ENCODE data around the gene IGDCC3. TPM values are rescaled to one million over a fixed set of nuclear protein-coding genes. Genes with fewer than 3 reads are reported as not detected.

The IGDCC3 gene
- total and polyA plus RNA-seq, 3 donors from 2014 or later = 5.8 to 6.5 (median 6.5) TPM

DNA sequence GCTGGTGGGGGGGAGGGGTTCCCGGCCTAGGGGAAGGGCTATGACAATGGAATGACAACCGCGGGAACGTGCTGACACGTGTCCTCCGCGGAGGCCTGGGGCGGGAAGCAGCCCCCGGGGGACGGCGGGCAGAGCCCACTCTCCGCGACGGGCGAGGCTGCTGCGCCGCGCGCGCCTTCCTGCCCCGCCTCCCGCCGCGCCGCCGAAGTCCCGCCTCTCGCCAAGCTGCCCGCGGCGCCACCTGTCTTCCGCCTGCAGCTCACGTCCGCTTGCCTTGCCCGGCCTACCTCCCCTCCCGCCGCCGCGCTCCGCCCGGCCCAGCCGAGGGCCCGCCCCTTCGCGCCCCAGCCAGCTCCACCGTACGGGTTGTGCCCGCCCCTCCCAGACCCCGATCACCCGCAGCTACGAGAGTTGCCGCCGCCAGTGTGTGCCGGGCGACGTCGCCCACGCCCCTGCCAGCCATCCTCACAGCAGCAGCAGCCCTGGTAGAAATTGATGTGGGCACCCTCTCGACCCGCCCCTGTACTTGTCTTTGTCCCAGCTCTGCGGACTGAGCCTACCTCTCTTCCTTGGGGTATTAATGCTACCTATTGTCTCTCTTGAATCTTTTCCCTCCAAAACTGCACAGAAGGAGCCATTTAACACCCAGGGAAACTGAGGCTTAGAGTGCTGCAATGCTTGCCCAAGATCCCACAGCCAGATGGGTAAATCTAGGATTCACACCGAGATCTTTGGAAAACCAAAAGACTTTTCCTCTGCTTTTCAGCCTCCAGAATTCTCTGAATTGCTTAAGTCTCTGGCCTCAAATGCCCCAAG lies 90.9 kb downstream of the IGDCC3 start, which contains the start of gene PARP16:
Gene PARP16 (minus strand): TSS at position 180 of the 816 bp plus-strand sequence. CDS start 457 bp downstream, outside the sequence.
- H3K27me3 ChIP-seq = no peaks in the 10 kb centered on the region
- H3K4me1 ChIP-seq = peaks cover 4% of the 10 kb centered on the region
- no peaks in the 10 kb centered on the region for H3K9me3 ChIP-seq
- H3K4me3 ChIP-seq = peak within 1 kb of the TSS; percentile 81 to 83
- TF ChIP-seq POLR2A (IDR thresholded peaks at IDR 0.05) = no peak
- TF ChIP-seq, protein P1, sequence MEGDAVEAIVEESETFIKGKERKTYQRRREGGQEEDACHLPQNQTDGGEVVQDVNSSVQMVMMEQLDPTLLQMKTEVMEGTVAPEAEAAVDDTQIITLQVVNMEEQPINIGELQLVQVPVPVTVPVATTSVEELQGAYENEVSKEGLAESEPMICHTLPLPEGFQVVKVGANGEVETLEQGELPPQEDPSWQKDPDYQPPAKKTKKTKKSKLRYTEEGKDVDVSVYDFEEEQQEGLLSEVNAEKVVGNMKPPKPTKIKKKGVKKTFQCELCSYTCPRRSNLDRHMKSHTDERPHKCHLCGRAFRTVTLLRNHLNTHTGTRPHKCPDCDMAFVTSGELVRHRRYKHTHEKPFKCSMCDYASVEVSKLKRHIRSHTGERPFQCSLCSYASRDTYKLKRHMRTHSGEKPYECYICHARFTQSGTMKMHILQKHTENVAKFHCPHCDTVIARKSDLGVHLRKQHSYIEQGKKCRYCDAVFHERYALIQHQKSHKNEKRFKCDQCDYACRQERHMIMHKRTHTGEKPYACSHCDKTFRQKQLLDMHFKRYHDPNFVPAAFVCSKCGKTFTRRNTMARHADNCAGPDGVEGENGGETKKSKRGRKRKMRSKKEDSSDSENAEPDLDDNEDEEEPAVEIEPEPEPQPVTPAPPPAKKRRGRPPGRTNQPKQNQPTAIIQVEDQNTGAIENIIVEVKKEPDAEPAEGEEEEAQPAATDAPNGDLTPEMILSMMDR (IDR thresholded peaks at IDR 0.05) = peak; percentile 27 to 63 (median 34)
- intact Hi-C loops (cut with DNase I; ENCODE audit: low total_unique reads) = no loop called here
- no peaks in the 10 kb centered on the region for H3K36me3 ChIP-seq (ENCODE audit: low read depth, missing control alignments)
- WGBS, 2 donors = 3 to 6% methylated on average over 22 to 62 of the region's 62 CpGs
- H3K27ac ChIP-seq = peak within 1 kb of the TSS; percentile 86 to 87
- DNase-seq = peak; percentile 93

DNA sequence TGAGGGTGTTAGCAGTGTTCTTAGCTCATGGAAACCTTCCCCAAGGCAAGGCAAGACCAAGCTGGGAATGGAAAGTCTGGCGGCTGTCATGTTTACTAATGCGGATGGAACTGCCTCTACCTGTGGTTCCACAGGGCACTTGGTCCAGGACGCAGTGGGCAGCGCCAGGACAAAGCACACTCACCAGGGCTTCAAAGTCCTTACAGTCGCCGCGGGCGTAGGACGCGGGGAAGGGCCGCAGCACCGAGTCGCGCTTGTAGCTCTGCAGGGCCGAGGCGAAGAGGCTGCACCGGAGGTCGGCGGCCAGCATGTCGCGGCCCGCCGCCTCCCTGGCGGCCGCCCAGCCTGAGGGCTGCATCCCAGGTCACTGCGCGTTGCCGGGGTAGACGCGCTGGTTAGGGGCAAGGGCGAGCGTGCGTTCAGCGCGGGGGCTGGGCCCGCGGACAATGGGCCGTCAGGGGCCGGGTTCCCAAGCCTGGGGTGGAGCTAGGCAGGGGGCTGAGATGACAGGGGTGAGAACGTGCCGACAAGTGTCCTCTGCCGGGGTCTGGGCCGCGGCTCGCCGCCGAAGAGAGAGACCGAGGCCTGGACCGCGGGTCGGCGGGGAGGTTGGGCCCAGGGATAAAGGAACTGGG lies 91.6 kb downstream of the IGDCC3 start:
- TF ChIP-seq, protein P1 (IDR thresholded peaks at IDR 0.05) = no peak
- no peak for TF ChIP-seq POLR2A (IDR thresholded peaks at IDR 0.05)
- intact Hi-C loops (cut with DNase I; ENCODE audit: low total_unique reads) = no loop called here
- Histone ChIP-seq H3K36me3 (ENCODE audit: low read depth, missing control alignments) (no peaks in the 10 kb centered on the region), H3K27me3 (no peaks in the 10 kb centered on the region), H3K9me3 (no peaks in the 10 kb centered on the region), H3K4me3 (peak overlapping the region; percentile 81 to 83), H3K27ac (peak overlapping the region; percentile 86 to 87), H3K4me1 (peaks cover 4% of the 10 kb centered on the region)
- 0 to 1% methylated on average over 14 to 51 of the region's 52 CpGs for WGBS, 2 donors
- DNase-seq = peak; percentile 40

DNA sequence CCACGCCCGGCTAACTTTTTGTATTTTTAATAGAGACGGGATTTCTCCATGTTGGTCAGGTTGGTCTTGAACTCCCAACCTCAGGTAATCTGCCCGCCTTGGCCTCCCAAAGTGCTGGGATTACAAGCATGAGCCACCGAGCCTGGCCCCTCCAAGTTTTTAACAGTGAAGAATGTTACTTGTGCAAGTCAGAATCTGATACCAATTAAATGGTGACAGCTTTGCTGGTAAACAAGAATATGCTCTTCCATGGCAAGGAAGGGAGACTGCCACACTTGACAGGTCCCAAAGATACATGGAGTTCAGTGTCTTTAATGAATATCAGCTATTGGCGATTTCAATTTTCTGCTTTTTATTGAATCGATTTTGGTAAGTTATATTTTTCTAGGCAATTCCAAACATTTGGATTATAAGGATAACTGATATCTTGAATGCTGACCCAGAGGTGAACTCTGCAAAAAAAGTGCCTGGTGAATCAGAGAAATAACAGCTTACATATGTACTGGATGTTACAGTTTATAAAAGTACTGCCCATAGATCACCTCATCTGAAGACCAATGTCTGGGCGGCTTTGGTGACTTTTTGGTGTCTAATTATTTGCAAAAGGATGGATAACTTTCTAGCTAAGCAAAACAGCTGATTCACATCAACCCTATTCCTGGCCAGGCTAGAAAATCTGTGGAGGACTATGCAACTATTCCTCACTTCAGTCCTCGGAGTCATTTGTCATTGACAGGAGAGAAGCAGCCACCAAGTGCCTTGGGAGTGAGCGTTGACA lies 92.3 kb downstream of the IGDCC3 start:
- H3K4me3 ChIP-seq = peak overlapping the region; percentile 81 to 83
- no peaks in the 10 kb centered on the region for H3K36me3 ChIP-seq (ENCODE audit: low read depth, missing control alignments)
- no peaks in the 10 kb centered on the region for H3K27me3 ChIP-seq
- no peak for TF ChIP-seq POLR2A (IDR thresholded peaks at IDR 0.05)
- TF ChIP-seq, protein P1 (IDR thresholded peaks at IDR 0.05) = no peak
- H3K9me3 ChIP-seq = no peaks in the 10 kb centered on the region
- peaks cover 4% of the 10 kb centered on the region for H3K4me1 ChIP-seq
- intact Hi-C loops (cut with DNase I; ENCODE audit: low total_unique reads) = no loop called here
- DNase-seq = no peak
- H3K27ac ChIP-seq = peak overlapping the region in 1 of 2 donors; percentile 87
- WGBS, 2 donors = 53 to 63% methylated on average over 10 of the region's 10 CpGs

DNA sequence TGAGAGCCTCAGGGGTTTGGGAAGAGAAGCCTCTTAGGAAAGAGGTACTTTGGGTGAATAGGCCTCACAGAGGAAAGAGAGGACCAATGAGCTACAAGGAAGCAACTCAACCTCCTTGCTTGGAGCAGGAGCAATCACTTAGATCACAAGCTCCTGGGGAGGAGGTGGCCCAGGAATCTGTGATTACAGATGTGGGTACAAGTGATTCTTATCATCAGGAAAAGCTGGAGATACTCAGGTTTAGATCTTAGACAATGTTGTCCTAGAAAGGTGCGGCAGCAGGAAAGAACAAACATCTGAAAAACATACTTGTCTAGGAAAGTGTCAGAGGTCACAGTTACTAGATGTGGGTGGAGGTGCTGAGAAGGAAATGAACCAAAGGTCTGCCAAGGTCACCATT lies 99.3 kb downstream of the IGDCC3 start:
- 76 to 82% methylated on average over 1 of the region's 1 CpG for WGBS, 2 donors
- Histone ChIP-seq H3K4me3 (no peak overlapping the region), H3K27me3 (no peaks in the 10 kb centered on the region), H3K36me3 (ENCODE audit: low read depth, missing control alignments) (no peaks in the 10 kb centered on the region), H3K4me1 (no peaks in the 10 kb centered on the region), H3K9me3 (no peaks in the 10 kb centered on the region), H3K27ac (no peak overlapping the region)
- intact Hi-C loops (cut with DNase I; ENCODE audit: low total_unique reads) = no loop called here
- TF ChIP-seq, protein P1 (IDR thresholded peaks at IDR 0.05) = no peak
- no peak for TF ChIP-seq POLR2A (IDR thresholded peaks at IDR 0.05)
- no peak for DNase-seq

Small RNA genes within 50 kb of the gene (small RNA-seq; reads per million reads assigned to genes)
- 11,026 to 11,499 reads per million in 2 donors for gene RNU5A-1
- 1,817 to 1,989 reads per million in 2 donors for gene RNU5B-1
- gene SNORA24B = 1.0 to 1.4 reads per million in 2 donors

Other genes starting within 250 kb of the IGDCC3 start
- gene PDCD7, start 244.2 kb downstream of the IGDCC3 start, total RNA-seq = 10 to 100 TPM; 66.8 to 76.1 TPM
- gene PDCD7, start 244.2 kb downstream of the IGDCC3 start, polyA plus RNA-seq (ENCODE audit: insufficient read depth, low read depth, low replicate concordance) = 39.7 TPM
- 10 to 100 TPM; 60.4 to 89.4 TPM for gene CLPX, start 192.7 kb downstream of the IGDCC3 start, total RNA-seq
- 75.8 TPM for gene CLPX, start 192.7 kb downstream of the IGDCC3 start, polyA plus RNA-seq (ENCODE audit: insufficient read depth, low read depth, low replicate concordance)
- 10 to 100 TPM in 1 of 2 donors, 1 to 10 TPM in 1; 8.0 to 27.1 TPM for gene CILP, start 166.5 kb downstream of the IGDCC3 start, total RNA-seq
- gene CILP, start 166.5 kb downstream of the IGDCC3 start, polyA plus RNA-seq (ENCODE audit: insufficient read depth, low read depth, low replicate concordance) = 48.6 TPM
- 10 to 100 TPM; 24.3 to 30.9 TPM for gene PARP16, start 91.1 kb downstream of the IGDCC3 start, total RNA-seq
- 12.3 TPM for gene PARP16, start 91.1 kb downstream of the IGDCC3 start, polyA plus RNA-seq (ENCODE audit: insufficient read depth, low read depth, low replicate concordance)
- gene RNU5A-1, start 82.0 kb downstream of the IGDCC3 start, total RNA-seq = not detected
- not detected for gene RNU5A-1, start 82.0 kb downstream of the IGDCC3 start, polyA plus RNA-seq (ENCODE audit: insufficient read depth, low read depth, low replicate concordance)
- gene RNU5B-1, start 73.3 kb downstream of the IGDCC3 start, total RNA-seq = not detected
- gene RNU5B-1, start 73.3 kb downstream of the IGDCC3 start, polyA plus RNA-seq (ENCODE audit: insufficient read depth, low read depth, low replicate concordance) = not detected
- 1 to 10 TPM; 2.7 to 4.3 TPM for gene IGDCC4, start 44.9 kb upstream of the IGDCC3 start, total RNA-seq
- gene IGDCC4, start 44.9 kb upstream of the IGDCC3 start, polyA plus RNA-seq (ENCODE audit: insufficient read depth, low read depth, low replicate concordance) = 3.3 TPM
- gene DPP8, start 139.7 kb upstream of the IGDCC3 start, total RNA-seq = 10 to 100 TPM; 51.6 to 68.3 TPM
- 64.4 TPM for gene DPP8, start 139.7 kb upstream of the IGDCC3 start, polyA plus RNA-seq (ENCODE audit: insufficient read depth, low read depth, low replicate concordance)
- gene HACD3, start 152.5 kb upstream of the IGDCC3 start, total RNA-seq = 10 to 100 TPM; 37.5 to 38.6 TPM
- 70.6 TPM for gene HACD3, start 152.5 kb upstream of the IGDCC3 start, polyA plus RNA-seq (ENCODE audit: insufficient read depth, low read depth, low replicate concordance)
- 10 to 100 TPM; 65.7 to 71.0 TPM for gene INTS14, start 233.1 kb upstream of the IGDCC3 start, total RNA-seq
- gene INTS14, start 233.1 kb upstream of the IGDCC3 start, polyA plus RNA-seq (ENCODE audit: insufficient read depth, low read depth, low replicate concordance) = 41.7 TPM
- gene SLC24A1, start 243.9 kb upstream of the IGDCC3 start, total RNA-seq = 10 to 100 TPM; 16.9 to 24.3 TPM
- gene SLC24A1, start 243.9 kb upstream of the IGDCC3 start, polyA plus RNA-seq (ENCODE audit: insufficient read depth, low read depth, low replicate concordance) = 13.4 TPM

Data from testis (tissue), 3 donors.